DOHH2 (cell line): ENCODE data around the gene SLC6A16.
"Not testable (repeated sequence)": the region's sequence is repeated elsewhere in the genome, so short reads cannot be mapped to it uniquely, and the experiment has no call there.

Experiments used
- H3F3A ChIP-seq: fragments of 200-600 bp; sonication (generic), shearing (Covaris generic); 2 replicates; pipeline ENCODE4 v1.6.0; 2016; ENCODE audit warnings: antibody characterized with exemption, mild to moderate bottlenecking; ENCODE audit not compliant: control insufficient read depth, insufficient read depth
- H3K27ac ChIP-seq: fragments of 200-600 bp; sonication (generic); 2 replicates; pipeline ENCODE4 v1.5.1; 2014; ENCODE audit warnings: low read depth, mild to moderate bottlenecking, low read length, moderate library complexity
- H3K27me3 ChIP-seq: fragments of 200-600 bp; sonication (generic); 2 replicates; pipeline ENCODE4 v1.6.1; 2014; ENCODE audit warnings: mild to moderate bottlenecking, low read length, mixed read lengths; ENCODE audit not compliant: control insufficient read depth
- H3K36me3 ChIP-seq: fragments of 200-600 bp; sonication (generic); 2 replicates; pipeline ENCODE4 v1.6.1; 2014; ENCODE audit warnings: mild to moderate bottlenecking, low read length, moderate library complexity, mixed read lengths; ENCODE audit not compliant: control insufficient read depth
- H3K4me1 ChIP-seq: fragments of 200-600 bp; sonication (generic); 2 replicates; pipeline ENCODE4 v1.6.1; 2014; ENCODE audit warnings: mild to moderate bottlenecking, low read length, mixed read lengths; ENCODE audit not compliant: control insufficient read depth
- H3K4me2 ChIP-seq: fragments of 200-600 bp; sonication (generic); 2 replicates; pipeline ENCODE4 v1.6.0; 2014; ENCODE audit warnings: mild to moderate bottlenecking, low read length, moderate library complexity
- H3K4me3 ChIP-seq: fragments of 200-600 bp; sonication (generic); 2 replicates; pipeline ENCODE4 v1.5.1; 2014; ENCODE audit warnings: mild to moderate bottlenecking, low read length, mixed read lengths
- H3K79me2 ChIP-seq: fragments of 200-600 bp; sonication (generic); 2 replicates; pipeline ENCODE4 v1.6.1; 2014; ENCODE audit warnings: mild to moderate bottlenecking, low read length, mixed read lengths; ENCODE audit not compliant: control insufficient read depth
- H3K9me2 ChIP-seq: fragments of 200-600 bp; sonication (generic); replicated peaks from 2 replicates; pipeline ENCODE4 v1.6.1; 2014; ENCODE audit warnings: mild to moderate bottlenecking, low read length, mixed read lengths; ENCODE audit not compliant: control insufficient read depth
- H3K9me3 ChIP-seq: fragments of 200-600 bp; sonication (generic); 2 replicates; pipeline ENCODE4 v1.6.1; 2014; ENCODE audit warnings: antibody characterized with exemption, low read length, mixed read lengths; ENCODE audit not compliant: control insufficient read depth, insufficient read depth
- H4K20me1 ChIP-seq: fragments of 200-600 bp; sonication (generic); 2 replicates; pipeline ENCODE4 v1.6.0; 2014; ENCODE audit warnings: low read depth, mild to moderate bottlenecking, antibody characterized with exemption, low read length, moderate library complexity; ENCODE audit not compliant: control insufficient read depth, insufficient read depth
- CTCF ChIP-seq: fragments of 200-600 bp; sonication (generic); IDR thresholded peaks from one replicate; pipeline ENCODE4 v1.5.1; 2014; ENCODE audit warnings: antibody characterized with exemption, mild to moderate bottlenecking, low read depth, low read length; ENCODE audit not compliant: poor library complexity, severe bottlenecking
- EZH2phosphoT487 ChIP-seq: fragments of 200-600 bp; sonication (generic); IDR thresholded peaks from 2 replicates; pipeline ENCODE4 v1.6.1; 2017; ENCODE audit warnings: borderline replicate concordance, mild to moderate bottlenecking, antibody characterized with exemption, low read length, moderate library complexity, mixed read lengths

Gene SLC6A16

GRCh38 chr19:49271080-49271753, 53.8 kb downstream of the SLC6A16 start:
- peaks cover 7% of the 10 kb centered on the region for H3K4me1 ChIP-seq
- H3F3A ChIP-seq: no peaks in the 10 kb centered on the region
- no peaks in the 10 kb centered on the region for H3K9me2 ChIP-seq
- no peak overlapping the region for H3K27ac ChIP-seq
- no peaks in the 10 kb centered on the region for H4K20me1 ChIP-seq
- no peaks in the 10 kb centered on the region for H3K9me3 ChIP-seq
- TF ChIP-seq EZH2phosphoT487 (no peak), CTCF (no peak)
- H3K4me3 ChIP-seq: no peak overlapping the region
- H3K36me3 ChIP-seq: no peaks in the 10 kb centered on the region
- no peak overlapping the region for H3K4me2 ChIP-seq
- no peaks in the 10 kb centered on the region for H3K79me2 ChIP-seq
- H3K27me3 ChIP-seq: no peaks in the 10 kb centered on the region

DNA sequence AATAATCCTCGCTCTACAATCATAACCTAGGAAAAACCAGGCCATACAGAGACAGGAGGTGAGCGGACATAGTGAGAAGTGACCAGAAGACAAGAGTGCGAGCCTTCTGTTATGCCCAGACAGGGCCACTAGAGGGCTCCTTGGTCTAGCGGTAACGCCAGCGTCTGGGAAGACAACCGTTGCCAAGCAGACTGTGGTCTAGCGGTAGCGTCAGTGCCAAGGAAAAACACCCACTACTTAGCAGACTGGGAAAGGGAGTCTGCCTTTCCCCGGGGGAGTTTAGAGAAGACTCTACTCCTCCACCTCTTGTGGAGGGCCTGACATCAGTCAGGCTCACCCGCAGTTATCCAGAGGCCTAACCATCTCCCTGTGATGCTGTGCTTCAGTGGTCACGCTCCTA, 58.6 kb downstream of the SLC6A16 start:
- not testable (repeated sequence) for H3K36me3 ChIP-seq, H3F3A ChIP-seq, H3K27me3 ChIP-seq, H3K9me2 ChIP-seq, H4K20me1 ChIP-seq, H3K27ac ChIP-seq, H3K79me2 ChIP-seq, H3K4me3 ChIP-seq, H3K4me1 ChIP-seq, H3K9me3 ChIP-seq
- H3K4me2 ChIP-seq: 0 out of 2 replicates have a peak overlapping the region, but pooled peaks have one; percentile 15
- peak; percentile 53 for TF ChIP-seq CTCF

- H3K9me3 ChIP-seq: peaks cover 3% of the 10 kb centered on the region; the same call in 1 of the 2 replicates
- no peak overlapping the region for H3K27ac ChIP-seq
- H3F3A ChIP-seq: no peaks in the 10 kb centered on the region
- H3K4me2 ChIP-seq: no peak overlapping the region
- no peaks in the 10 kb centered on the region for H3K79me2 ChIP-seq
- H3K9me2 ChIP-seq: no peaks in the 10 kb centered on the region
- peaks cover 7% of the 10 kb centered on the region for H3K4me1 ChIP-seq
- no peaks in the 10 kb centered on the region for H3K27me3 ChIP-seq
- no peaks in the 10 kb centered on the region for H4K20me1 ChIP-seq
- H3K36me3 ChIP-seq: no peaks in the 10 kb centered on the region
- no peak overlapping the region for H3K4me3 ChIP-seq
- no peak for TF ChIP-seq EZH2phosphoT487
- no peak for TF ChIP-seq CTCF
Observed at GRCh38 chr19:49264258-49264657, 60.7 kb downstream of the SLC6A16 start.
